ENCODE results near the gene ZCCHC17.
A peak's percentile ranks its signal among the peaks of the same experiment; 100 is the strongest.

The ZCCHC17 gene

DNA sequence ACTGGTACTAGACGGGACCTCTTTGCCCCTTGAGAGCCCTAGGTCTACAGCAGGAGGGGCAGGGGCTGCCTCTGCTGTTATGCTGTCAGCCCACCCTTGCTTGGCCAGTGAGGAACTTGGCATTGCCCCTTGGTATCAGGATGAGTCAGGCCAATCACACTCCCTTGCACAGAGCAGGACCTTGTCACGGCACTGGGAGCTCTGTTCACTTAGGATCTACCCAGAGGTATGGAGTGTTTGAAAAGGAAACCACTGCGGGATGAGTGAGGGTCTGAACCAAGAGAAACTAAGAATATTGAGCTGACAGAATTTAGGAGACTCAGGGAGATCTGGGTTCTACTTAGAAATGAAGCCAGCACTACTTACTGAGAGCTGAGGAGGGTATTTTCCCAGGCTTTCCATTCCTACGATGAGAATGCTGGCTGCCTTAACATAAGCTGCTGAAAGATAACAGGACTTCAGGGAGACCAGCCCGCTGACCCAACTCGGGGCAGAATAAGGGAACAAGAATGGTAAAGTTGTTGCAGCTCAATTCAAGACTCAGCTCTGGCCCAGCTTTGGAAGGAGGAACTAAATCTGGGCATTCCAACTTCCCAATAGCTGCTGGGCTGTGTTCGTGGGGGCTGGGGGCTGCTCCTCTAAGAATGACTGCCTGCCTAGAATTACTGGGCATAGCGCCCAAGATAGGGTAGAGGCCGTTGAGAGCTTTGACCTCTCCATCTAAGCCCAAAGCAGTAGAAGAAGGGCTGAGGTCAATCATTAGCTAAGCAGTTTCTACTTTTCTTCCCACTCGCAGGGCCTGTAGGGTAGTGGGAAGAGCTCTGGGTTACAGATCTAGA, 74.5 kb downstream of the ZCCHC17 start:
- H3K9me3 Mint-ChIP-seq: no peaks in the 10 kb centered on the region
- H3K4me1 Mint-ChIP-seq: peaks cover 54% of the 10 kb centered on the region
- H3K36me3 Mint-ChIP-seq (ENCODE audit: low read depth): peaks cover 8% of the 10 kb centered on the region
- TF ChIP-seq, protein P1, sequence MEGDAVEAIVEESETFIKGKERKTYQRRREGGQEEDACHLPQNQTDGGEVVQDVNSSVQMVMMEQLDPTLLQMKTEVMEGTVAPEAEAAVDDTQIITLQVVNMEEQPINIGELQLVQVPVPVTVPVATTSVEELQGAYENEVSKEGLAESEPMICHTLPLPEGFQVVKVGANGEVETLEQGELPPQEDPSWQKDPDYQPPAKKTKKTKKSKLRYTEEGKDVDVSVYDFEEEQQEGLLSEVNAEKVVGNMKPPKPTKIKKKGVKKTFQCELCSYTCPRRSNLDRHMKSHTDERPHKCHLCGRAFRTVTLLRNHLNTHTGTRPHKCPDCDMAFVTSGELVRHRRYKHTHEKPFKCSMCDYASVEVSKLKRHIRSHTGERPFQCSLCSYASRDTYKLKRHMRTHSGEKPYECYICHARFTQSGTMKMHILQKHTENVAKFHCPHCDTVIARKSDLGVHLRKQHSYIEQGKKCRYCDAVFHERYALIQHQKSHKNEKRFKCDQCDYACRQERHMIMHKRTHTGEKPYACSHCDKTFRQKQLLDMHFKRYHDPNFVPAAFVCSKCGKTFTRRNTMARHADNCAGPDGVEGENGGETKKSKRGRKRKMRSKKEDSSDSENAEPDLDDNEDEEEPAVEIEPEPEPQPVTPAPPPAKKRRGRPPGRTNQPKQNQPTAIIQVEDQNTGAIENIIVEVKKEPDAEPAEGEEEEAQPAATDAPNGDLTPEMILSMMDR (IDR thresholded peaks at IDR 0.05; ENCODE audit: unreplicated experiment in 3 of 3): no peak
- H3K27me3 Mint-ChIP-seq (ENCODE audit: low read depth): no peaks in the 10 kb centered on the region
- peak overlapping the region; percentile 83 to 99 (median 98) for H3K27ac Mint-ChIP-seq
- peak overlapping the region; percentile 12 to 85 (median 80) for H3K4me3 Mint-ChIP-seq

- Mint-ChIP-seq H3K4me3 (peak overlapping the region; percentile 80 to 85 (median 85)), H3K9me3 (no peaks in the 10 kb centered on the region), H3K27ac (peak overlapping the region; percentile 83 to 99 (median 98)), H3K36me3 (ENCODE audit: low read depth) (peaks cover 8% of the 10 kb centered on the region), H3K4me1 (peaks cover 60% of the 10 kb centered on the region), H3K27me3 (ENCODE audit: low read depth) (no peaks in the 10 kb centered on the region)
- TF ChIP-seq, protein P1 (IDR thresholded peaks at IDR 0.05; ENCODE audit: unreplicated experiment in 3 of 3): no peak
Measured at GRCh38 chr1:31372051-31372450, 75.2 kb downstream of the ZCCHC17 start.

- no peaks in the 10 kb centered on the region for H3K9me3 Mint-ChIP-seq
- H3K4me1 Mint-ChIP-seq: peaks cover 66% of the 10 kb centered on the region
- no peaks in the 10 kb centered on the region for H3K27me3 Mint-ChIP-seq (ENCODE audit: low read depth)
- TF ChIP-seq, protein P1 (IDR thresholded peaks at IDR 0.05; ENCODE audit: unreplicated experiment in 3 of 3): no peak
- H3K36me3 Mint-ChIP-seq (ENCODE audit: low read depth): peaks cover 3% of the 10 kb centered on the region
- peak overlapping the region; percentile 80 to 85 (median 85) for H3K4me3 Mint-ChIP-seq
- H3K27ac Mint-ChIP-seq: peak overlapping the region; percentile 83 to 99 (median 98)
Measured at GRCh38 chr1:31372751-31373055, 75.9 kb downstream of the ZCCHC17 start.

DNA sequence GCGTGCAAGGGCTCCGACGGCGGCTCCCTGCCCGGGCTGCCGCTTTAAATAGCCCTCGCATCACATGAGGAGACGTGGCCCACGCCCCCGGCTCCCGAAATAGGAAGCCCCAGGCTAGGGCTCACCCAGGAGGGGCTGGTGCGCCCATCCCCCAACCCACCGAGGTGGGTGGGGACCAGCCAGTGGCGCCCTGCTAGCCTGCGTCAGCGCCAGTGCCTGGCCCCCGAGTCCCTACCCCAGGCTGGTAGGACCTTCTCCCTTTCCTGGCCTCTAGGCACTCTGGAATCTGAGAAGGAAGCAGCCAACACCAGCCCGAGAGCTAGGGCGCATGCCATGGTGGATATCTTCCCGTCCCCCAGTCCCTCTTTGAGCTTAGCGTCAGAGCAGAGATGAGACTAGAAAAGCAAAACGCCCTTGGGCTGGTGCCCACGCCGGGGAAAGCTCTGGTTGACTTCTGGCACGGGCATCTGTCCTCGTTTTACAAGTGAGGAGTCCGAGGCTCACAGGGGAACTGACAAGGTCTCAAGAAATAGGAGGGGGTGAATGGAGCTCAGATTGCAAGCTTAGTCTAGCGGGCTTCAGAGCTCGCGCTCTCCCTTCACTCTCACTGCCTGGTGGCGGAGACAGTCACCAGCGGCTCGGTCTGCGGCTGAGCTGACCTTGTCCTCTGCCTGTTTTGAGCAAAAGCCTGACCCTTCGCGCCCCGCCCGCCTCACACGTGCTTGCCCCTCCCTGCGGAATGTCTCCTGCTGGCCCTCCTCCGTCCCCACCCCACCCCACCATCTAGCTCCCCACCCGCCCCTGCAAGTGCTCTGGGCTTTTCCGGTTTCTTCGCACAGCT, 76.4 kb downstream of the ZCCHC17 start, which contains the start of gene FABP3:
Gene FABP3 (minus strand): TSS at position 21 of the 841 bp plus-strand sequence. CDS start 62 bp downstream, outside the sequence.
- Mint-ChIP-seq H3K9me3 (no peaks in the 10 kb centered on the region), H3K4me1 (peaks cover 69% of the 10 kb centered on the region), H3K36me3 (ENCODE audit: low read depth) (peaks cover 3% of the 10 kb centered on the region), H3K4me3 (peak within 1 kb of the TSS; percentile 83 to 85 (median 85)), H3K27me3 (ENCODE audit: low read depth) (no peaks in the 10 kb centered on the region), H3K27ac (peak within 1 kb of the TSS; percentile 98 to 99 (median 98))
- TF ChIP-seq, protein P1 (IDR thresholded peaks at IDR 0.05; ENCODE audit: unreplicated experiment in 3 of 3): no peak

- H3K9me3 Mint-ChIP-seq: no peaks in the 10 kb centered on the region
- peak overlapping the region; percentile 83 to 85 (median 85) for H3K4me3 Mint-ChIP-seq
- H3K36me3 Mint-ChIP-seq (ENCODE audit: low read depth): peaks cover 3% of the 10 kb centered on the region
- TF ChIP-seq, protein P1 (IDR thresholded peaks at IDR 0.05; ENCODE audit: unreplicated experiment in 3 of 3): no peak
- H3K4me1 Mint-ChIP-seq: peaks cover 65% of the 10 kb centered on the region
- peak overlapping the region; percentile 98 to 99 (median 98) for H3K27ac Mint-ChIP-seq
- H3K27me3 Mint-ChIP-seq (ENCODE audit: low read depth): no peaks in the 10 kb centered on the region
Measured at GRCh38 chr1:31373897-31374486, 77.2 kb downstream of the ZCCHC17 start.

Measured in nephron (organoid).